Heart left ventricle (tissue), 13 donors: ENCODE measurements around the gene SMIM5.

Experiments used
- POLR2A ChIP-seq, 2 donors: fragments of 450-650 bp; IDR thresholded peaks; one replicate each; pipeline ENCODE4 v1.6.1; 2017; ENCODE audit warnings: antibody characterized with exemption in 2 of 2, mild to moderate bottlenecking in 2 of 2, moderate library complexity in 2 of 2
- TF ChIP-seq, protein P1 (sequence below), 12 donors: fragments of 200-600 bp; sonication (generic) in 4 of 12; IDR thresholded peaks; one replicate each; pipeline versions ENCODE4 v1.5.0 to v1.8.0; 2018 to 2022; ENCODE audit warnings: antibody characterized with exemption in 12 of 12, mild to moderate bottlenecking in 5 of 12
- donor health status: ischemic (EF 13 %, LVEDD 7.1; RV severe dilation, severe dysfunction).
- donor health status: DM: no; HTN: yes; CAD: no.
- donor health status: DM: no; HTN: no; CAD: no.
- donor health status: ischemic (EF 25% LVEDD 6.9; RV normal size, moderate dysfunction).
- donor health status: ischemic (EF 25% LVEDD 5.7; RV mildly dilated, moderate dysfunction).
- donor health status: ischemic (EF 35%, LVEDD 5.7; RV mildly dilated, moderate dysfunction).
- donor health status: nonischemic (EF 11% LVEDD 7.7; RV severe dilation, severe dysfunction).
- donor health status: DM: yes; HTN: yes; CAD: no.
- donor health status: PGD.
- donor health status: ischemic (EF 29% LVEDD 5.4; RV normal size, mild dysfunction).
- donor health status: nonischemic (EF 23%, LVEDD 6.1; RV moderate dilation, normal function).

DNA sequence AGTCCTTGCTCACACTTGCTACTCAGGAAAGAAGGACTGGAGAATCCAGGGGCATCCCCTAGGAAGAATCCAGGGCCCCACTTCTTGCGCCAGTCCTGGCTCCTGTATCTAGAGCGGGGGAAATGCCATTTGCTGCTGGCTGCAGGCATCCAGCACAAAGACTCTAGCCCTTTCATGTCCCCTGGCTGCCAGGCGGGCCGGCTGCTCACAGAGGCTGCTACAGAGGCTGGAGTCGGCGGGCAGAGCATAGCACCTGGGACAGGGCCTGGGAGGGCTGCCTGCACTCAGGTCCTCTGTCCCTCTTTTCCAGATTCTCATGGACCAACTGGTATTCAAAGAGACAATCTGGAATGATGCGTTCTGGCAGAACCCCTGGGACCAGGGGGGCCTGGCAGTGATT, 13.8 kb downstream of the SMIM5 start:
- TF ChIP-seq, protein P1, sequence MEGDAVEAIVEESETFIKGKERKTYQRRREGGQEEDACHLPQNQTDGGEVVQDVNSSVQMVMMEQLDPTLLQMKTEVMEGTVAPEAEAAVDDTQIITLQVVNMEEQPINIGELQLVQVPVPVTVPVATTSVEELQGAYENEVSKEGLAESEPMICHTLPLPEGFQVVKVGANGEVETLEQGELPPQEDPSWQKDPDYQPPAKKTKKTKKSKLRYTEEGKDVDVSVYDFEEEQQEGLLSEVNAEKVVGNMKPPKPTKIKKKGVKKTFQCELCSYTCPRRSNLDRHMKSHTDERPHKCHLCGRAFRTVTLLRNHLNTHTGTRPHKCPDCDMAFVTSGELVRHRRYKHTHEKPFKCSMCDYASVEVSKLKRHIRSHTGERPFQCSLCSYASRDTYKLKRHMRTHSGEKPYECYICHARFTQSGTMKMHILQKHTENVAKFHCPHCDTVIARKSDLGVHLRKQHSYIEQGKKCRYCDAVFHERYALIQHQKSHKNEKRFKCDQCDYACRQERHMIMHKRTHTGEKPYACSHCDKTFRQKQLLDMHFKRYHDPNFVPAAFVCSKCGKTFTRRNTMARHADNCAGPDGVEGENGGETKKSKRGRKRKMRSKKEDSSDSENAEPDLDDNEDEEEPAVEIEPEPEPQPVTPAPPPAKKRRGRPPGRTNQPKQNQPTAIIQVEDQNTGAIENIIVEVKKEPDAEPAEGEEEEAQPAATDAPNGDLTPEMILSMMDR (IDR thresholded peaks at IDR 0.05), result no peak
- TF ChIP-seq POLR2A (IDR thresholded peaks at IDR 0.05), result no peak
